Ectodermal cell (in vitro differentiated cells): ENCODE measurements around the gene CTCF.
A peak's percentile ranks its signal among the peaks of the same experiment; 100 is the strongest.

ENCODE experiments used
- H3K27ac ChIP-seq: 2 replicates; pipeline ENCODE4 v1.7.0; 2013; ENCODE audit warnings: mild to moderate bottlenecking, low read depth, low read length; ENCODE audit not compliant: insufficient read depth, poor library complexity, severe bottlenecking
- H3K27me3 ChIP-seq: 2 replicates; pipeline ENCODE4 v1.7.0; 2013; ENCODE audit warnings: mild to moderate bottlenecking, low read length; ENCODE audit not compliant: insufficient read depth, control insufficient read depth, poor library complexity, severe bottlenecking
- H3K36me3 ChIP-seq: one replicate; pipeline ENCODE4 v1.7.0; 2013; ENCODE audit warnings: low read length; ENCODE audit not compliant: control insufficient read depth, insufficient read depth
- H3K4me1 ChIP-seq: one replicate; pipeline ENCODE4 v1.7.0; 2013; ENCODE audit warnings: low read length; ENCODE audit not compliant: control insufficient read depth, insufficient read depth
- H3K4me3 ChIP-seq: 2 replicates; pipeline ENCODE4 v1.7.0; 2013; ENCODE audit warnings: low read depth, low read length, control low read depth; ENCODE audit not compliant: insufficient read depth
- H3K9me3 ChIP-seq: 2 replicates; pipeline ENCODE4 v1.7.0; 2013; ENCODE audit warnings: mild to moderate bottlenecking, low read length, moderate library complexity; ENCODE audit not compliant: control insufficient read depth
- WGBS, 2 experiments: methylation state at CpG; one replicate each; pipeline ENCODE4 v1.1.7; 2013; ENCODE audit warnings: missing lambda C conversion rate in 2 of 2; 5-methylcytosine and 5-hydroxymethylcytosine counted together

The CTCF gene

DNA sequence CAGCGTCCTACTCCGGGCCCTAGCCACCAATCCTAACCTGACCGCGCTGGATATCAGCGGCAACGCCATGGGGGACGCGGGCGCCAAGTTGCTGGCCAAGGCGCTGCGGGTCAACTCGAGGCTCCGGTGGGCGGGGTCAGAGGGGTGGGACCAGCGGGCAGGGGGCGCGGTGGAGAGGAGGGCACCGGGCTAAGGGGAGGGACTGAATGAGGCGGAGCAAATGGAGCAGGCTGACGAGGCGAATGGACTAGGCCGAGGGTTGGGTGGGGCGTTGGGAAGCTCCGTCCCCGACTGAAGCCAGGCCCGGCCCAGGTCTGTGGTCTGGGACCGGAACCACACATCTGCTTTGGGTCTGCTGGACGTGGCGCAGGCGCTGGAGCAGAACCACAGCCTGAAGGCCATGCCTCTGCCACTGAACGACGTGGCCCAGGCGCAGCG is 87.2 kb downstream of the CTCF start:
- peaks cover 39% of the 10 kb centered on the region for H3K27me3 ChIP-seq
- H3K4me1 ChIP-seq = no peaks in the 10 kb centered on the region
- WGBS, 2 experiments = 79% methylated on average over 34 of the region's 34 CpGs
- no peak overlapping the region for H3K27ac ChIP-seq
- H3K9me3 ChIP-seq = no peaks in the 10 kb centered on the region
- no peaks in the 10 kb centered on the region for H3K36me3 ChIP-seq
- H3K4me3 ChIP-seq = no peak overlapping the region

DNA sequence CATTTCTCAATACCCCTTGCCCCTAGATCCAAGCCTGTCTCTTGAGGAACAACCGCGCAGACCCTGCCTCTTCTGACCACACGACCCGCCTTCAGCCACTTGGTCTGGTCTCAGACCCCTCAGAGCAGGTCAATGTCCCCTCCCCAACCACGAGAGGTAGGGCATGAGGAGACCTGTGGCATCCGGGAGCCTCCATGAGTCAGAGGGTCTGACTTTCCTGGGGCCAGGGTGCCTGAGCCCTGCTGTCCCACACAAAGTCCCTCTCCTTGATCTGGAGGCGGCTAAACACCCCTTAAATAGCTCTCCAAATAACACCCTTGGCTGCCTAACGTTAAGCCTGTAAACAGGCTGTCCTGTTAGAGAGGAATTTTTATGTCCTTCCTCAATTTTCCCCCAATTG is 87.7 kb downstream of the CTCF start:
- H3K27me3 ChIP-seq = peaks cover 38% of the 10 kb centered on the region
- H3K36me3 ChIP-seq = no peaks in the 10 kb centered on the region
- 91 to 92% methylated on average over 8 of the region's 8 CpGs for WGBS, 2 experiments
- H3K4me3 ChIP-seq = no peak overlapping the region
- no peak overlapping the region for H3K27ac ChIP-seq
- H3K9me3 ChIP-seq = no peaks in the 10 kb centered on the region
- H3K4me1 ChIP-seq = no peaks in the 10 kb centered on the region

DNA sequence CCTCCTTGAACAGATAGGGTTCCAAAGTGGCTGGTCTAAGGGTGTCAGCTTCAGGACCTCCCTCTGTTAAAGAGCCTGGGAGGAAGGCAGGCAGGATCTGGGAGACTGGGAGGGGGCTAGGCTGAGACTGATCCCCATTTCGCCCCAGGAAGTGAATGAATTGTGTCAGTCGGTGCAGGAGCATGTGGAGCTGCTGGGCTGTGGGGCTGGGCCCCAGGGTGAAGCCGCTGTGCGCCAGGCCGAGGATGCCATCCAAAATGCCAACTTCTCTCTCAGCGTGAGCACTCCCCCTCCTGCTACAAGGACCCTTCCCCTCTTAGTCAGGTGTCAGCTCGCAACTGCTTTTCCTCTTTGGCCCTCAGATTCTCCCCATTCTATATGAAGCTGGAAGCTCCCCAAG is 88.7 kb downstream of the CTCF start:
- no peak overlapping the region for H3K4me3 ChIP-seq
- 93 to 95% methylated on average over 7 of the region's 7 CpGs for WGBS, 2 experiments
- H3K4me1 ChIP-seq = no peaks in the 10 kb centered on the region
- H3K27ac ChIP-seq = no peak overlapping the region
- no peaks in the 10 kb centered on the region for H3K9me3 ChIP-seq
- H3K36me3 ChIP-seq = no peaks in the 10 kb centered on the region
- H3K27me3 ChIP-seq = peaks cover 32% of the 10 kb centered on the region

DNA sequence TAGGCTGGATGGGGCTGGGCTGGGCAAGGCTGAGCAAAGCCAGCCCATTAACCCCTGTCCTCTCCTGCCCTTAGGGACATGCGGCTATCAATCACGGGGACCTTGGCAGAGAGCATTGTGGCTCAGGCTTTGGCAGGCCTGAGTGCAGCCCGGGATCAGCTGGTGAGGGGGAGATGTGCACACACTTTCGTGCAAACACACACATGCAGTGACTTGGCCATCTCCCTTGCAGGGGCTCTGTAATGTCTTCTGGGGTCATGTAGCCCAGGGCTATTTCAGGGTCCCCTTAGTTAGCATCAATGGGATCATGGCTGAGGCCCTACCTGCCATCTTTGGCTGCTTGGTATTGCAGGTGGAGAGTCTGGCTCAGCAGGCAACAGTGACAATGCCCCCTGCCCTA is 89.5 kb downstream of the CTCF start:
- peaks cover 32% of the 10 kb centered on the region for H3K27me3 ChIP-seq
- WGBS, 2 experiments = 91 to 92% methylated on average over 4 of the region's 4 CpGs
- H3K4me3 ChIP-seq = no peak overlapping the region
- H3K9me3 ChIP-seq = no peaks in the 10 kb centered on the region
- H3K4me1 ChIP-seq = no peaks in the 10 kb centered on the region
- H3K36me3 ChIP-seq = no peaks in the 10 kb centered on the region
- no peak overlapping the region for H3K27ac ChIP-seq

DNA sequence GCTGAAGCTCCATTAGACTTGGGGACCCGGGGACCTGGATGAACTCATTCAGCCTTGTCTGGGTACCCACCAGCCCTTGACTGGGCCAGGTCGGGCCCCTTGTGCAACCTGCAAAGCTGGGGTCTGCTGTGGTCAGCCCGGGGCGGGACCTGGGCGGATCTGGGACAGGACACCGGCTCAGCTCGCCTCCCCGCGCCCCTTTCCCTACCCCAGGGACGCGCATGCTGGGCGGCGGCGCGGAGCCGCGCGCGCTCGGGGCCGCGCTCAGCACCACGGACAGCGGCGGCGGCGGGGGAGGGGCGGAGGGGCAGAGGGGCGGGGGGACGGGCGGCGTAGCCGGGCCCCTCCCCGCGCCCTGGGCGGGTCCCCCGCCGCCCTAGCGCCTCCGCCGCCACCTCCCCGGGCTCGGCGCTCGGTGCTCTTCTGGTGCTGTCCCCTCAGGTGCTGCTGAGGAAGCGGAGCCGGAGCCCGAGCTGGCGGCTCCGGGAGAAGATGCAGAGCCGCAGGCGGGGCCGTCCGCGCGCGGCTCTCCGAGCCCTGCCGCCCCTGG is 90.3 kb downstream of the CTCF start:
- H3K36me3 ChIP-seq = no peaks in the 10 kb centered on the region
- no peaks in the 10 kb centered on the region for H3K4me1 ChIP-seq
- WGBS, 2 experiments = 3% methylated on average over 59 of the region's 59 CpGs
- no peak overlapping the region for H3K27ac ChIP-seq
- H3K27me3 ChIP-seq = peaks cover 32% of the 10 kb centered on the region
- H3K4me3 ChIP-seq = peak overlapping the region; percentile 30
- H3K9me3 ChIP-seq = no peaks in the 10 kb centered on the region

DNA sequence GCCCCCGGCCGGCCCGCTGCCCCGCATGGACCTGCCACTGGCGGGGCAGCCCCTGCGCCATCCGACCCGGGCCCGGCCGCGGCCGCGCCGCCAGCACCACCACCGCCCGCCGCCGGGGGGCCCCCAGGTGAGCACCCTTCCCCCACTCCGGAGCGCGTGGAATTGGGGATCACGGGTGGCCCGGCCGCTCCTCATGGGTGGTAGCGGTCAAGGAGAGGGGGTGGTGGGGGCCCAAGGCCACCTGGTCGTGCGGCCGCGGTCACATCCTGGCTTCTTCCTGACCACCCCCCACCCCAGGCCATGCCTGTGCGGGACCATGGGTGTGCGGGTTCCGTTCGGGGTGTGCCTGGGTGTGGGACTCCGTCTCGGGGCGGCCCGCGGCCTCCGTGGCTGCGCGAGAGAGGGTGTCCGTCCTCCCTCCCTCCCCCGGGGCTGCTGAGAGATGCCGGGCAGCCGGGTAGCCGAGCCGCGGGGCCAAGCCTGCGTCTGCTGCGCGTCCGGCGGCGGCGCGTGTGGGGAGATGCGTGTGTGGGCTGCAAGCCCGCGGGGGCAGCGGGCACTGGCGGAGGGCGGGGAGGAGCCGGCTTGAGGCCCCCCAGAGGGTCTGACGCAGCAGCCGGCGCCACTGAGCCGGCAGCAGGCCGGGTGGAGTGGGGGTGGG is 90.9 kb downstream of the CTCF start:
- H3K9me3 ChIP-seq = no peaks in the 10 kb centered on the region
- 2 to 3% methylated on average over 68 of the region's 68 CpGs for WGBS, 2 experiments
- H3K27ac ChIP-seq = no peak overlapping the region
- no peaks in the 10 kb centered on the region for H3K36me3 ChIP-seq
- H3K4me1 ChIP-seq = no peaks in the 10 kb centered on the region
- H3K27me3 ChIP-seq = peaks cover 32% of the 10 kb centered on the region
- H3K4me3 ChIP-seq = peak overlapping the region; percentile 30

DNA sequence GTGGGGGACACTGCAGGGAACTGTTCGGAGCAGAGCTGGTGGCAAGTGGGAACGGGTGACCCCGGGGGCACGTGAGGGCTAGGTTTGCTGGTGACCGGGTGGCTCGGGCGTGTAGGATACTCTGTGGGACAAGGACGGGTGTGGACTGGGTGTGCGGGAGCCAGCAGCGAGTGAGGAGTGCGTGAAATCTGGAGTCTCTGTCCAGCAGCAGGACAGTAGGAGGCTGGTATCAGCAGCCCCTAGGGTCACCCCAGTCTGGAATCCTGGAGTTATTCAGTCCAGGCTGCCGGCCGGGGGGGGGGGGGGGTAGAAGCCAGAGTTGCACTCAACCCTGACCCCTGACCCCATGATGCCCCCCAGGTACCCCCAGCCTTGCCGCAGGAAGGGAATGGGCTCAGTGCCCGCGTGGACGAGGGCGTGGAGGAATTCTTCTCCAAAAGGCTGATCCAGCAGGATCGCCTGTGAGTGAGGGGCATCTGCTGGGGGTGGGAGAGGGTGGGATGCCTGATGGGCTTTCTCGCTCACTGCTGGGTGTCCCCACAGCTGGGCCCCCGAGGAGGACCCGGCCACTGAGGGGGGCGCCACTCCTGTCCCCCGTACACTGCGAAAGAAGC is 91.6 kb downstream of the CTCF start:
- no peaks in the 10 kb centered on the region for H3K9me3 ChIP-seq
- WGBS, 2 experiments = 61 to 63% methylated on average over 25 of the region's 25 CpGs
- peaks cover 3% of the 10 kb centered on the region for H3K4me1 ChIP-seq
- H3K36me3 ChIP-seq = no peaks in the 10 kb centered on the region
- peaks cover 32% of the 10 kb centered on the region for H3K27me3 ChIP-seq
- H3K27ac ChIP-seq = no peak overlapping the region
- H3K4me3 ChIP-seq = peak overlapping the region; percentile 30

DNA sequence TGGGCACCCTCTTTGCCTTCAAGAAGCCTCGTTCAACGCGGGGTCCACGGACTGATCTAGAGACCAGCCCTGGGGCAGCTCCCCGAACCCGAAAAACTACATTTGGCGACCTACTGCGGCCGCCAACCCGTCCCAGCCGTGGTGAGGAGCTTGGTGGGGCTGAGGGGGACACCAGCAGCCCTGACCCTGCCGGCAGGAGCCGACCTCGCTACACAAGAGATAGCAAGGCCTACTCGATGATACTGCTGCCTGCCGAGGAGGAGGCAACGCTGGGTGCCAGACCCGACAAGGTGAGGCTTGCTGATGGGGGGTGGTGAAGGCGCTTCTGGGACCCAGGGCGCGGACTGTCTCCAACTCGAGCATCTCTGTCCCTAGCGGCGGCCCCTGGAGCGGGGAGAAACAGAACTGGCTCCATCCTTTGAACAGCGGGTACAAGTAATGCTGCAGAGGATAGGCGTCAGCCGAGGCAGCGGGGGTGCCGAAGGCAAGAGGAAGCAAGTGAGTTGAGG is 92.1 kb downstream of the CTCF start:
- Histone ChIP-seq H3K4me1 (peaks cover 8% of the 10 kb centered on the region), H3K36me3 (no peaks in the 10 kb centered on the region), H3K27ac (no peak overlapping the region), H3K4me3 (no peak overlapping the region), H3K9me3 (no peaks in the 10 kb centered on the region), H3K27me3 (peaks cover 32% of the 10 kb centered on the region)
- 90 to 92% methylated on average over 30 of the region's 30 CpGs for WGBS, 2 experiments

DNA sequence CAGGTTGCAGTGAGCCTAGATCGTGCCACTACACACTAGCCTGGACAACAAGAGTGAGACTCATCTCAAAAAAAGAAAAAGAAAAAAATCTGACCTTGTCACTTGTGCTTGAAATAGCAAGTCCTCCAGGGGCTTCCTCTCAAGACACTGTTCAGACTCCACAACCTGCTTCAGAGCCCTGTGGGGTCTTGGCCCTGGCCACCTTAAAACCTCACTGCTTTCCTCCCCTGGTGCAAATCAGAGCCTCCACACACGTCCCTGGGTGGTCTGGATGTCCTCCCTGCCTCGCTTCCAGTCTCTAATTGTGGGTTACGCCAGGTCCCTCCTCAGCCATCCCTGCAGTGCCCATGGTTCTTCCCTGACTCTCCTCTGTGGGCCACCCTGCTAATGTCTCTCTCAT is 93.0 kb downstream of the CTCF start:
- H3K27ac ChIP-seq = no peak overlapping the region
- H3K9me3 ChIP-seq = no peaks in the 10 kb centered on the region
- no peaks in the 10 kb centered on the region for H3K36me3 ChIP-seq
- peaks cover 32% of the 10 kb centered on the region for H3K27me3 ChIP-seq
- H3K4me1 ChIP-seq = peaks cover 9% of the 10 kb centered on the region
- H3K4me3 ChIP-seq = no peak overlapping the region
- WGBS, 2 experiments = 86 to 87% methylated on average over 4 of the region's 4 CpGs

DNA sequence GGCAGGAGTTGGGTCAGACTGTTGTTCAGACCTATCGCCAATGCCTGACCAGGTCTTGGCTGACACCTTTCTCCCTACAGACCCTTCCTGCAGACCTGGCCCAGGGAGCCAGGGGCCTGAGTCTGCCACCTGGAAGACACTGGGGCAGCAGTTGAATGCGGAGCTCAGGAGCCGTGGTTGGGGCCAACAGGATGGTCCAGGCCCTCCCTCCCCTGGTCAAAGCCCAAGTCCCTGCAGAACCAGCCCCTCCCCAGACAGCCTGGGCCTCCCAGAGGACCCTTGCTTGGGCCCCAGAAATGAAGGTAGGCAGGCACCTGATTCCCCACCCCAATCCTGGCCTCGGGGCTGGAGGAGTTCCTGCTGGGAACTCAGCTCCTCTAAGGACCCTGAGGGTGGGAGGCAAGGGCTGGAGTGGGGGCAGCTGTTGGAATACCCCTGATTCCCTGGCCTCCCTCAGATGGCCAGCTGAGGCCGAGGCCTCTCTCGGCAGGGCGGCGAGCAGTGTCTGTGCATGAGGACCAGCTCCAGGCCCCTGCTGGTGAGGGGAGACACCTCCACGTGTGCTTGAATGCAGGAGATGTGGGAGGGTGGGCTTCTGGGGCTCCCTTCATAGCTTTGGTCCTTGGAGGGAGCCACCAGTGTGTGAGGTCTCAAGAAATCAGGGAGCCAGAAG is 94.2 kb downstream of the CTCF start:
- H3K27ac ChIP-seq = no peak overlapping the region
- peaks cover 31% of the 10 kb centered on the region for H3K27me3 ChIP-seq
- no peaks in the 10 kb centered on the region for H3K9me3 ChIP-seq
- WGBS, 2 experiments = 86 to 89% methylated on average over 9 of the region's 9 CpGs
- no peak overlapping the region for H3K4me3 ChIP-seq
- no peaks in the 10 kb centered on the region for H3K36me3 ChIP-seq
- peaks cover 13% of the 10 kb centered on the region for H3K4me1 ChIP-seq
